ENCODE results near the gene XPR1.

DNA sequence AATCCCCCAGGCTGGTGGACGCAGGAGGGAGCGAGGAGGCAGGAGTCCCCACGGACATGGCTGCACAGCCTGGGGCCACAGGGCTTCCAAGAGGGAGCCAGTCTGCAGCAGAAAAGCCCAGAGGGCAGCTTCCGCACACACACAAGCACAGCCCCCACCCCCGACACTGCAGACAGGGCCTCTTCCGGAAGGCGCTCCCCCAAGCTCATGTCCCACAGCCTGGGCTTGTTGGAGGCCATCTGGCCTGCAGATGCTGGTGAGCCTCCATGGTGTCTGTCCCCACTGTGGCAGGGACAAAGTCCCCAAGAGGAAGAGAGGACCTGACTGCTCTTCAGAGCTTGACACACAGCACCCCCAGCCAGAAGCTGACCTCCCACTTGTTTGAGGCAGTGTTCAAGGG, 267.4 kb downstream of the XPR1 start:
- TF ChIP-seq CTCF (optimal IDR thresholded peaks at IDR 0.05 in 1 of 3, IDR thresholded peaks at IDR 0.05 in 1 of 3, conservative IDR thresholded peaks at IDR 0.05 in 1 of 3; ENCODE audit: extremely low read depth in 1 of 3, insufficient read depth in 2 of 3, low read length in 3 of 3) (no peak), EZH2 (IDR thresholded peaks at IDR 0.05; ENCODE audit: low read length) (no peak)

All from keratinocyte (primary cell).